Caki2 (cell line): ENCODE measurements around the gene FAM135A. TPM values are rescaled to one million over a fixed set of nuclear protein-coding genes. Genes with fewer than 3 reads are reported as not detected.
"Not testable (repeated sequence)": the region's sequence is repeated elsewhere in the genome, so short reads cannot be mapped to it uniquely, and the experiment has no call there.

Experiments used
- DNase-seq: peaks from one replicate; pipeline ENCODE4 v3.0.0-alpha.2; 2015; ENCODE audit warnings: low read depth
- in situ Hi-C: cut with HindIII; loops from 2 replicates; pipeline ENCODE4 v1.10.0; 2016; ENCODE audit warnings: low sequenced_read_pairs, low pct_unique_long_range_greater_than_20kb, mixed read lengths
- total RNA-seq: library from RNA; depleted of rRNA; stranded (reverse); fragments of >200 nt; shearing (Covaris generic); gene quantifications from 2 replicates; pipeline ENCODE4 v1.2.3, GENCODE V29; 2014; ENCODE audit warnings: low replicate concordance

Gene FAM135A
- total RNA-seq, 1 experiment from 2014 or later: 2.5 TPM

DNA sequence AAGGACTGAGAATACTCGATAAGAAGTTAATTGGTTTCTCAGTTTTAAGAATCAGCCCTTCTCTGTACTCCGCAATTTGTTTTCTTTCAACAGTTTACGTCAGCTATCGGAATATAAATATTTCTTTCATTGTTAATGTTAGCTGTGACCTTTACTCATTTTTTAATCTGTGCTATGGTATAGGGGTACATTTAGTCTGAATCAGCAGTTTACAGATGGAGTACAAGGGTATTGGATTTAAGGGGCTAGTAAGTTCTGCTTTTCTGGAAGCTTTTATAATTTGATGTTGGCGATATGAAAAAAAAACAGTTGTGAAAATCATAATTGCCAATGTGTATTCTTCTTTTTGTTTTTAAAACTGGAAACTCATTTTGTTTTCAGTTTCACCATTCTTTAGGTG, 23.0 kb downstream of the FAM135A start:
- in situ Hi-C loops: no loop called here

GRCh38 chr6:70445001-70445400, 31.7 kb downstream of the FAM135A start:
- DNase-seq: no peak
- in situ Hi-C loops: no loop called here

More for the DNA sequence above, 23.0 kb downstream of the FAM135A start:
- DNase-seq: no peak

DNA sequence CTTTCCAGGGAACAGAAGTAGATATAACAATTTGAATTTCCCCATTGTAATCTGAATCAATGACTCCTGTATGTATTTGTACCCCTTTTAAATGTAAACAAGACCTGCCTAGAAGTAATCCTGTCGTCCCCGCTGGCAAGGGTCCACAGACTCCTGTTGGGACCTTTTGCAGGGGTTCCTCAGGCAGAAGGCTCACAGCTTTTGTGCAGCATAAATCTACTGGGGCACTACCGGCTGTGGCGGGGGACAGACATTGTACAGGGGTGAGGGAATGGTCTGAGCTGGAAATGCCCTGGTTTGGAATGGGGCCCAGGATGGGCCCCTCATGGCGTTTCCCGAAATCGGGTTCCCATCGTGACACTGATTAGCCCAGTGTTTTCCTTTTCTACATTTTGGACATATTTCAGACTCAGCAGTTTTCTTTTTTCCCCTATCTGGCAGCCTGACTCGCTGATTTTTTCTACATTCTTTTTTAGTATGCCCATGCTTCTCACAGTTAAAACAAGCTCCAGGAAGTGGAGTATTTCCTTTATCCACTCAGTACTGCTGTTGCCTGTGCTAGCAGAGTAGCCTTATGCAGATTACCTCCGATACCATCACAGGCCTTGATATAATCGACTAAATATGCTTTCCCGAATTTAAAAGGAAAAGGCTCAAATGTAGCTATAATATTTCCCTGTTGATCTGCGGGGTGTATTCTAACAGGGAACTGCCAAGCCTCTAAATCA, 34.2 kb downstream of the FAM135A start:
- in situ Hi-C loops, DNase-seq: not testable (repeated sequence)

GRCh38 chr6:70453899-70454298, 40.6 kb downstream of the FAM135A start:
- in situ Hi-C loops, DNase-seq: not testable (repeated sequence)

DNA sequence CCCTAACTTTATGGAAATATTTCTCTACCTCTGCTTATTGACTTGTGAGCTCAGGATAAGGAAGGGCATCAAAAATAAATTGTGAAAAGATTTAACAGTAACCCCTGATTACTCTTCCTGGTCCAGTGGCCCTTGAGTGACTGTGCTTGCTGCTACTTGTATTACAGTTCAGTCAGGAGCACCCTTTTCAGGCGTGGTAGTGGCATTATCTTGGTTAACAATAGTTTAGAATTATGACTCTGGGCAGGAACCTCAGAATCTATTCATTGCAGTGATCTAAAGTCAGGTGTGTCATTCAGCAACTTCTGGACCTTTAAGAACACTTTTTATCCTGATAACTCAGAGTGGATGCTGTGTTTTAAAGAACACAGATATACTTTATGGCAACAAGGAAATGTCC, 43.4 kb downstream of the FAM135A start:
- in situ Hi-C loops: no loop called here

GRCh38 chr6:70459235-70459634, 45.9 kb downstream of the FAM135A start:
- in situ Hi-C loops: no loop called here
- DNase-seq: no peak

More for the DNA sequence above, 43.4 kb downstream of the FAM135A start:
- no peak for DNase-seq

DNA sequence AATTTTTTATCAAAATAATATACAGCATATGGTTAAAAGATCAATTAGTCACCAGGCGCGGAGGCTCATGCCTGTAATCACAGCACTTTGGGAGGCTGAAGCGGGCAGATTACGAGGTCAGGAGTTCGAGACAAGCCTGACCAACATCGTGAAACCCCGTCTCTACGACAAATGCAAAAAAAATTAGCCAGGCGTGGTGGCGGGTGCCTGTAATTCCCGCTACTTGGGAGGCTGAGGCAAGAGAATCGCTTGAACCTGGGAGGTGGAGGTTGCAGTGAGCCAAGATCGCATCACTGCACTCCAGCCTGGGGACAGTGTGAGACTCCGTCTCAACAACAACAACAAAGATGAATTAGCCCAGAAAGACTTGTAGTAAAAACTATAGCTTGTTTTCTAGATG, 46.4 kb downstream of the FAM135A start:
- in situ Hi-C loops: not testable (repeated sequence)

GRCh38 chr6:70470016-70470415, 56.7 kb downstream of the FAM135A start:
- in situ Hi-C loops: no loop called here
- no peak for DNase-seq

More for the DNA sequence above, 46.4 kb downstream of the FAM135A start:
- not testable (repeated sequence) for DNase-seq

DNA sequence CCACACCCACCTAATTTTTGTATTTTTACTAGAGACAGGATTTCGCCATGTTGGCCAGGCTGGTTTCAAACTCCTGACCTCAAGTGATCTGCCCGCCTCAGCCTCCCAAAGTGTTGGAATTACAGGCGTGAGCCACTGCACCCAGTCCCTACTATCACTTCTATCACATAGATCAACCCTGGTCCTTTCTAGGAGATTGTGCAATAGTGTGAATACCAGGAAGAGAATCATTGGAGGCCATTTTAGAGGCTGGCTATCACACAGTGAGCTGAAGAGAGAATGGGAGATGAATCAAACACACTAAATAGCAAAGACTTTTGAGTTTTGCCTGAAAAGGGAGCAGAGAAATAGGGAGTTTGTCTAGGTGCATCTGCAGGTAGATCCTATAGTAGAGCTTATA, 57.2 kb downstream of the FAM135A start:
- DNase-seq, in situ Hi-C loops: not testable (repeated sequence)

GRCh38 chr6:70474751-70475150, 61.4 kb downstream of the FAM135A start:
- DNase-seq: no peak
- in situ Hi-C loops: no loop called here

DNA sequence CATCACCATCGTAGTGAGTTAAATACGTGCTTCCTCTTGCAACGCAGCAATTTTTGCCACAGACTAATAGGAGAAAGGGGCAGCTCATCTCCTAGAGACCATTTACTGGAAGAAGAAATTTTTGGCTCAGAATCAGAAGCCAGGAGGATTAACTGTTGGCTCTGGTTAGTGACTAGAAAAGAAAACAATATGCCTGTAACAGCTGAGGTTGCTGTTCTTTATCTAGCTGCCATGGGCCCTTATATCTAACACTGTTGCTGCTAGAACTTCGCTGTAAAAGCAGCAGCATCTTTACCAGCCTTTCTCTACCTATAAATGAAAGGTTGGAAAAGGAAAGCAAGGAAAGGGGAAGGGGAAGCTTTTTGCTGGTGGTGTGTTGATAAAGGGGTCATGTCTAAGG, 65.9 kb downstream of the FAM135A start:
- in situ Hi-C loops: no loop called here
- no peak for DNase-seq

GRCh38 chr6:70486638-70487037, 73.3 kb downstream of the FAM135A start:
- in situ Hi-C loops, DNase-seq: not testable (repeated sequence)

- DNase-seq: no peak
- in situ Hi-C loops: no loop called here
Observed at GRCh38 chr6:70489364-70489763, 76.1 kb downstream of the FAM135A start.

DNA sequence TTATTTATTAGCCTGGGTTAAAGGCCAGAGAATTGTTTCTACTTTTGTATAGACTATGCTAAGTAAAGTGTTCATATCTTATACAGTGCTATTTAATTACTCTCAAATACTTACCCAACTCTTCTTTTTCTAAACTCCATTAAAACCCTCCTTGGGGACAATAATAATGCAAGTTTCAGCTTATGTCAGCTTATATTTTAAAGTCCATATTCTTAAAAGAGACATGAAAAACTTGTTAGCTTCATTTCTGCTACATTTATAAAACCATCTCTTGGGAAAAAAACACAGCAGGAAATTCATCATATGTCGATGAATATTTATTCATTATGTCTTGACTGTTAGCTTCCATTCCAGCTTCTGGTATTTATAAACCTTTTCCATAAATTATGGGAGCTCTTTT, 81.5 kb downstream of the FAM135A start:
- in situ Hi-C loops: no loop called here
- no peak for DNase-seq

GRCh38 chr6:70495790-70496189, 82.5 kb downstream of the FAM135A start:
- in situ Hi-C loops, DNase-seq: not testable (repeated sequence)

DNA sequence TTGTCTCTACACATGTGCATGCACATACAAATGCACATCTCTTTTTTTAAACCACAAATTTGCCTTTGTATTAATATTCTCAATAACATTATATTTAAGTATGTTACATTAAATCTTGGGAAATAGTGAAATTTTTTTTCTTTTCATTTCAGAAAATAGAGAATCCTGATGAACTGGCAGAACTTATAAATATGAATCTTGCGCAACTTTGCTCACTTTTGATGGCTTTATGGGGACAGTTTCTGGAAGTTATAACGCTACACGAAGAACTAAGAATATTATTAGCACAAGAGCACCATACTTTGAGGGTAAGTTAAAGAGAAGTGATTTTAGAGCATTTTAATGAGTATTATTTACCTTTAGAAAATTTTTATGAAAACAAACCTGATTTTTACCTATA, 89.2 kb downstream of the FAM135A start:
- in situ Hi-C loops: no loop called here
- DNase-seq: no peak

- no peak for DNase-seq
- in situ Hi-C loops: no loop called here
Observed at GRCh38 chr6:70503813-70504465, 90.6 kb downstream of the FAM135A start.

GRCh38 chr6:70506321-70506720, 93.0 kb downstream of the FAM135A start:
- no peak for DNase-seq
- in situ Hi-C loops: no loop called here

- no peak for DNase-seq
- in situ Hi-C loops: no loop called here
Observed at GRCh38 chr6:70507161-70507560, 93.9 kb downstream of the FAM135A start.

- DNase-seq: no peak
- in situ Hi-C loops: no loop called here
Observed at GRCh38 chr6:70508953-70509352, 95.6 kb downstream of the FAM135A start.
